Sigmoid colon (tissue), 4 donors: Measurements from ENCODE around the gene HTR1B.

Experiments used
- CTCF ChIP-seq, 4 experiments: fragments of 450-650 bp in 3 of 4; fragments of 200-600 bp in 1 of 4; IDR thresholded peaks; one replicate each; pipeline ENCODE4 v1.5.1; 2016 to 2019; ENCODE audit warnings: antibody characterized with exemption in 4 of 4, mild to moderate bottlenecking in 3 of 4, moderate library complexity in 2 of 4
- POLR2AphosphoS5 ChIP-seq, 4 donors: sonication (generic); formaldehyde crosslinking; IDR thresholded peaks; one replicate each; pipeline ENCODE4 v1.6.1; 2017; ENCODE audit warnings: antibody characterized with exemption in 4 of 4

DNA sequence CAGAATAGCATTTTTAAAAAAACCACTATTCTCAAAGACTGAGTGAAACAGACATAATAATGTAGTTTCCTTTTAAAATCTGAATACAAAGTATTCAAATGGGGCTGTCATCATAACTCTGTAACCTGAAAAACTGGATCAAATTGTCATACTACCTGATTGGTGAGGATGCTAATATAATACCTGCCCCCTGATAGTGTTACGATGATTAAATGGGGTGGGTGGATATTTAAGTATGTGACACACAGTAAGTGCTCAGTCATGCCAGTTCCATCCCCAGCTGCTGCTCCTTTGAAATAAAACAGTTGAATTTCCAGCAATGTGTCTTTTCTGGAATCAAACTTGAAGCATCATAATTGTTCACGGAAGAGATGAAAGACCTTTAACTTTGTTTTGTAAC is 8.9 kb downstream of the HTR1B start:
- TF ChIP-seq CTCF (IDR thresholded peaks at IDR 0.05) (no peak), POLR2AphosphoS5 (IDR thresholded peaks at IDR 0.05) (no peak)
